GM12878 (cell line): ENCODE measurements around the gene PCSK5. TPM values are rescaled to one million over a fixed set of nuclear protein-coding genes. Genes with fewer than 3 reads are reported as not detected.

Experiments
- ATAC-seq: fragments of 200-7000 bp; cut with Tn5 transposase; 3 replicates; pipeline ENCODE4 v1.9.1; 2020; ENCODE audit warnings: mild to moderate bottlenecking, moderate library complexity
- BruUV-seq: library from RNA; stranded (reverse); fragments of 400-500 nt; replicated peaks from 2 replicates; lab custom pipeline; 2021; lab: Mats Ljungman, UMichigan
- CTCF ChIA-PET: fragments of 300-600 bp; sonication (Branson Sonifier 250); formaldehyde crosslinking; extraction: SDS; loops from one replicate; lab custom pipeline; 2021; ENCODE audit warnings: inconsistent platforms; lab: Yijun Ruan, JAX
- POLR2A ChIA-PET: fragments of 350-600 bp; formaldehyde crosslinking; extraction: SDS; loops from one replicate; lab custom pipeline; 2021; ENCODE audit warnings: inconsistent platforms; lab: Charles Lee
- RAD21 ChIA-PET: fragments of 300-600 bp; sonication (Branson Sonifier 250); formaldehyde crosslinking; loops from one replicate; lab custom pipeline; 2023; ENCODE audit warnings: antibody characterized with exemption; ENCODE audit not compliant: unreplicated experiment; lab: Charles Lee
- SMC1A ChIA-PET: fragments of 300-600 bp; sonication (Branson Sonifier 250); formaldehyde crosslinking; loops from one replicate; lab custom pipeline; 2023; ENCODE audit not compliant: unreplicated experiment, uncharacterized antibody; lab: Charles Lee
- DNase-seq: peaks from one replicate; pipeline ENCODE4 v3.0.0-alpha.2; 2011; ENCODE audit warnings: low read depth, low spot score
- FAIRE-seq: peaks from 3 replicates; lab custom pipeline; 2011; peaks lifted over from hg19 to GRCh38; lab: Jason Lieb, UNC
- H2AFZ ChIP-seq: 2 replicates; pipeline ENCODE4 v1.6.0; 2011; ENCODE audit warnings: low read depth, low read length, control low read depth; ENCODE audit not compliant: control insufficient read depth
- H3K27ac ChIP-seq: 2 replicates; pipeline ENCODE4 v1.5.1; 2011; ENCODE audit warnings: control low read depth; ENCODE audit not compliant: control insufficient read depth, insufficient read depth
- H3K27me3 ChIP-seq, 2 experiments: replicated peaks in 1 of 2; 2 replicates each; pipeline versions ENCODE4 v1.6.0 to v1.6.1; 2011; ENCODE audit warnings: low read length in 1 of 2; ENCODE audit not compliant: control insufficient read depth in 2 of 2, insufficient read depth in 2 of 2
- H3K36me3 ChIP-seq, 2 experiments: 2 replicates each; pipeline ENCODE4 v1.5.1; 2011; ENCODE audit warnings: low read length in 1 of 2; ENCODE audit not compliant: control insufficient read depth in 2 of 2, insufficient read depth in 2 of 2
- H3K4me1 ChIP-seq: 2 replicates; pipeline ENCODE4 v1.6.1; 2011; ENCODE audit warnings: mild to moderate bottlenecking, low read length, moderate library complexity, mixed read lengths; ENCODE audit not compliant: control insufficient read depth, insufficient read depth
- H3K4me2 ChIP-seq: 2 replicates; pipeline ENCODE4 v1.6.0; 2011; ENCODE audit warnings: control low read depth; ENCODE audit not compliant: control insufficient read depth, insufficient read depth
- H3K4me3 ChIP-seq: fragments of 200-600 bp; sonication (generic); 2 replicates; pipeline ENCODE4 v1.5.1; 2016
- H3K79me2 ChIP-seq: 2 replicates; pipeline ENCODE4 v1.6.0; 2011; ENCODE audit warnings: low read length; ENCODE audit not compliant: control insufficient read depth, insufficient read depth
- H3K9ac ChIP-seq: 2 replicates; pipeline ENCODE4 v1.8.0; 2011; ENCODE audit warnings: low read length, control low read depth, mixed read lengths; ENCODE audit not compliant: control insufficient read depth, insufficient read depth
- H3K9me3 ChIP-seq: replicated peaks from 3 replicates; pipeline ENCODE4 v1.5.1; 2011; ENCODE audit warnings: mild to moderate bottlenecking, low read length; ENCODE audit not compliant: control insufficient read depth, insufficient read depth
- H4K20me1 ChIP-seq: 2 replicates; pipeline ENCODE4 v1.6.0; 2011; ENCODE audit not compliant: control insufficient read depth, insufficient read depth
- CBX3 ChIP-seq: fragments of 200-600 bp; sonication (generic); IDR thresholded peaks from 2 replicates; pipeline ENCODE4 v1.6.1; 2016; ENCODE audit warnings: low read depth, borderline replicate concordance
- CEBPB ChIP-seq, 2 experiments: fragments of 150-350 bp in 1 of 2; IDR thresholded peaks; 2 replicates each; pipeline ENCODE4 v1.6.1; 2012 to 2014; ENCODE audit warnings: low read depth in 2 of 2, low read length in 2 of 2, borderline replicate concordance in 1 of 2, inconsistent platforms in 1 of 2
- EP300 ChIP-seq, 2 experiments: fragments of 150-350 bp in 1 of 2; IDR thresholded peaks; 2 replicates each; pipeline ENCODE4 v1.6.1; 2011 to 2012; ENCODE audit warnings: low read depth in 2 of 2, low read length in 2 of 2, borderline replicate concordance in 1 of 2, improper control_type of control experiment in 1 of 2, inconsistent platforms in 1 of 2; ENCODE audit not compliant: control insufficient read depth in 1 of 2
- JUNB ChIP-seq: IDR thresholded peaks from 2 replicates; pipeline ENCODE4 v1.6.1; 2016; ENCODE audit warnings: antibody characterized with exemption, mild to moderate bottlenecking
- MYB ChIP-seq: fragments of 150-350 bp; IDR thresholded peaks from 2 replicates; pipeline ENCODE4 v1.6.1; 2014; ENCODE audit warnings: mild to moderate bottlenecking, low read depth, low read length, borderline replicate concordance
- POLR2AphosphoS2 ChIP-seq: IDR thresholded peaks from 2 replicates; pipeline ENCODE4 v1.6.1; 2011; ENCODE audit warnings: low read depth, mild to moderate bottlenecking, low read length, improper control_type of control experiment, moderate library complexity
- RUNX3 ChIP-seq: IDR thresholded peaks from 2 replicates; pipeline ENCODE4 v1.6.1; 2012; ENCODE audit warnings: low read length, inconsistent platforms
- ZNF622 ChIP-seq: fragments of 450-650 bp; IDR thresholded peaks from 2 replicates; pipeline ENCODE4 v1.6.1; 2017; ENCODE audit warnings: mild to moderate bottlenecking, inconsistent platforms
- WGBS: methylation state at CpG from one replicate; pipeline ENCODE4 v1.1.6; 2016; ENCODE audit warnings: low lambda C conversion rate; ENCODE audit not compliant: insufficient replicate concordance, insufficient coverage; ENCODE audit errors: missing lambda C conversion rate; 5-methylcytosine and 5-hydroxymethylcytosine counted together
- in situ Hi-C: fragments of 300-500 bp; cut with MboI; formaldehyde crosslinking; loops from 9 replicates; pipeline ENCODE4 v1.14.3; 2018; ENCODE audit warnings: mixed read lengths
- intact Hi-C: fragments of 100-400 bp; cut with micrococcal nuclease; formaldehyde crosslinking; loops from one replicate; pipeline ENCODE4 v1.14.2; 2022; ENCODE audit not compliant: unreplicated experiment
- polyA plus RNA-seq, 11 experiments: library from polyadenylated mRNA; depleted of rRNA in 4 of 11; unstranded in 6 of 11; stranded (reverse) in 5 of 11; fragments of >200 nt; fragmentation: Nextera tagmentation in 4 of 11; fragmentation: Illumina TruSeq in 1 of 11; extraction: Ambion mirVana in 4 of 11; extraction: Trizol in 1 of 11; gene quantifications; 1 replicate in 1 of 11; 2 replicates in 10 of 11; pipeline versions ENCODE4 v1.2.1 to v1.2.3, GENCODE V29; 2011 to 2016; ENCODE audit warnings: inconsistent platforms in 2 of 11, missing spikeins in 2 of 11, low read depth in 1 of 11
- total RNA-seq, 4 experiments: library from RNA; depleted of rRNA in 3 of 4; stranded (reverse); fragments of >200 nt in 3 of 4; fragmentation: Illumina TruSeq in 1 of 4; extraction: Trizol in 1 of 4; gene quantifications; 2 replicates each; pipeline versions ENCODE4 v1.2.1 to v1.2.3, GENCODE V29; 2013 to 2021
- TF ChIP-seq, protein P1 (sequence below): fragments of 450-650 bp; IDR thresholded peaks from 2 replicates; pipeline ENCODE4 v1.6.1; 2016; ENCODE audit warnings: mild to moderate bottlenecking, moderate library complexity, borderline replicate concordance
- TF ChIP-seq, protein P2 (sequence below): IDR thresholded peaks from 2 replicates; pipeline ENCODE4 v1.6.1; 2011; ENCODE audit warnings: borderline replicate concordance, low read depth, mild to moderate bottlenecking, moderate library complexity, mixed read lengths, low read length; ENCODE audit not compliant: insufficient read depth; ENCODE audit errors: extremely low read length
- TF ChIP-seq, protein P3 (sequence below): fragments of 450-650 bp; IDR thresholded peaks from 2 replicates; pipeline ENCODE4 v1.6.1; 2016; ENCODE audit warnings: mild to moderate bottlenecking

Gene PCSK5
- total and polyA plus RNA-seq, 10 of the 15 experiments (the other 5 are each of a cell fraction or from before 2014, with no cell fraction given) = 0.01 to 0.13 (median 0.04) TPM; not detected in 3

DNA sequence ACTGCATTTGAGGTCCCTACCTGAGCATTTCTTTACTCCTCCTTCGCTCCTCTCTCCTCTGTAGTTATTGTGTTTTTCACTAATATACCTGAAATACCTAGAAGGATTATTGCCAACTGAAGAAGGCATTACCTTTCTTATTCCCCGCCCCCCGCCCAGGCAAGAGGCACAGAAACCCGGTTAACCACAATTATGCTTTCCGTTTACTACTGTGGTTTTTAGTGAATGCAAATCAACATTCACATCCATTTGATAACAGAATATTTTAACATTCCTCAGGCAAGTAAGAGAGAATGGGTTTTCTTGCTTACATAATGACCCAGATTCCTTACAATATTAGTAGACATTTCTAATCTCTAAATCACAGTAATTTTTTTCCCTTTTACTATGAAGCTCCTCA lies 136.9 kb downstream of the PCSK5 start:
- FAIRE-seq = no peak
- no peak for ATAC-seq

DNA sequence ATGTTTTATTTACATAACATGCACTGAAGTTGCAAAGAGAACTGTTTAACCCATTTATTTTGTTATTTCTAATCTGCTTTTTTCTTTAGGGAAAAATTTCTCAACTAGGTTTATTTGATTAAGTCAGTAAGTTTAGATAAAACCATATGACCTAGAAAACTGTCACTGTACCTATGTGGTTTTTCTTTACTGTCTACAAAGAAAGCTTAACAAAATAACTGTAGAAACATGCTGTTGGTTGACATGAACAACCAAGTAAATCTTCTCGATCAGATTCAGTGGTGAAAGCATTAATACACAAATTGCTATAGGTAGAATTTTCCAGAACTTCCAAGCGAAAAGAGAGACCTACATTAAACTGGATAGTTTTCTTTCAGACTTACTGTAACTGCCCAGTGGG lies 137.4 kb downstream of the PCSK5 start:
- H3K27me3 ChIP-seq = no peaks in the 10 kb centered on the region
- no peaks in the 10 kb centered on the region for H4K20me1 ChIP-seq
- no peaks in the 10 kb centered on the region for H3K79me2 ChIP-seq
- H3K4me3 ChIP-seq = no peak overlapping the region
- H3K4me2 ChIP-seq = no peak overlapping the region
- intact Hi-C loops (no loop called here), in situ Hi-C loops (no loop called here)
- RAD21 ChIA-PET = no interaction called here
- CTCF ChIA-PET = no interaction called here
- DNase-seq = no peak
- no peak overlapping the region for H3K27ac ChIP-seq
- no TSS peak for BruUV-seq
- no peak for ATAC-seq
- H3K9me3 ChIP-seq = no peaks in the 10 kb centered on the region
- H2AFZ ChIP-seq = no peak overlapping the region
- SMC1A ChIA-PET = no interaction called here
- H3K4me1 ChIP-seq = no peaks in the 10 kb centered on the region
- H3K36me3 ChIP-seq = no peaks in the 10 kb centered on the region
- WGBS = 26% methylated on average over 2 of the region's 2 CpGs
- no peak for FAIRE-seq
- H3K9ac ChIP-seq = no peak overlapping the region
- POLR2A ChIA-PET = no interaction called here
- TF ChIP-seq, protein P1, sequence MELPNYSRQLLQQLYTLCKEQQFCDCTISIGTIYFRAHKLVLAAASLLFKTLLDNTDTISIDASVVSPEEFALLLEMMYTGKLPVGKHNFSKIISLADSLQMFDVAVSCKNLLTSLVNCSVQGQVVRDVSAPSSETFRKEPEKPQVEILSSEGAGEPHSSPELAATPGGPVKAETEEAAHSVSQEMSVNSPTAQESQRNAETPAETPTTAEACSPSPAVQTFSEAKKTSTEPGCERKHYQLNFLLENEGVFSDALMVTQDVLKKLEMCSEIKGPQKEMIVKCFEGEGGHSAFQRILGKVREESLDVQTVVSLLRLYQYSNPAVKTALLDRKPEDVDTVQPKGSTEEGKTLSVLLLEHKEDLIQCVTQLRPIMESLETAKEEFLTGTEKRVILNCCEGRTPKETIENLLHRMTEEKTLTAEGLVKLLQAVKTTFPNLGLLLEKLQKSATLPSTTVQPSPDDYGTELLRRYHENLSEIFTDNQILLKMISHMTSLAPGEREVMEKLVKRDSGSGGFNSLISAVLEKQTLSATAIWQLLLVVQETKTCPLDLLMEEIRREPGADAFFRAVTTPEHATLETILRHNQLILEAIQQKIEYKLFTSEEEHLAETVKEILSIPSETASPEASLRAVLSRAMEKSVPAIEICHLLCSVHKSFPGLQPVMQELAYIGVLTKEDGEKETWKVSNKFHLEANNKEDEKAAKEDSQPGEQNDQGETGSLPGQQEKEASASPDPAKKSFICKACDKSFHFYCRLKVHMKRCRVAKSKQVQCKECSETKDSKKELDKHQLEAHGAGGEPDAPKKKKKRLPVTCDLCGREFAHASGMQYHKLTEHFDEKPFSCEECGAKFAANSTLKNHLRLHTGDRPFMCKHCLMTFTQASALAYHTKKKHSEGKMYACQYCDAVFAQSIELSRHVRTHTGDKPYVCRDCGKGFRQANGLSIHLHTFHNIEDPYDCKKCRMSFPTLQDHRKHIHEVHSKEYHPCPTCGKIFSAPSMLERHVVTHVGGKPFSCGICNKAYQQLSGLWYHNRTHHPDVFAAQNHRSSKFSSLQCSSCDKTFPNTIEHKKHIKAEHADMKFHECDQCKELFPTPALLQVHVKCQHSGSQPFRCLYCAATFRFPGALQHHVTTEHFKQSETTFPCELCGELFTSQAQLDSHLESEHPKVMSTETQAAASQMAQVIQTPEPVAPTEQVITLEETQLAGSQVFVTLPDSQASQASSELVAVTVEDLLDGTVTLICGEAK = no peak
- no peak for TF ChIP-seq EP300 (IDR thresholded peaks at IDR 0.05; ENCODE audit: borderline replicate concordance in 1 of 2, control insufficient read depth in 1 of 2, low read depth in 2 of 2, low read length in 2 of 2)
- no peak for TF ChIP-seq JUNB
- no peak for TF ChIP-seq CEBPB (IDR thresholded peaks at IDR 0.05; ENCODE audit: borderline replicate concordance in 1 of 2, low read depth in 2 of 2, low read length in 2 of 2)
- TF ChIP-seq RUNX3 = no peak
- no peak for TF ChIP-seq CBX3
- no peak for TF ChIP-seq MYB
- TF ChIP-seq ZNF622 = no peak
- TF ChIP-seq, protein P2, sequence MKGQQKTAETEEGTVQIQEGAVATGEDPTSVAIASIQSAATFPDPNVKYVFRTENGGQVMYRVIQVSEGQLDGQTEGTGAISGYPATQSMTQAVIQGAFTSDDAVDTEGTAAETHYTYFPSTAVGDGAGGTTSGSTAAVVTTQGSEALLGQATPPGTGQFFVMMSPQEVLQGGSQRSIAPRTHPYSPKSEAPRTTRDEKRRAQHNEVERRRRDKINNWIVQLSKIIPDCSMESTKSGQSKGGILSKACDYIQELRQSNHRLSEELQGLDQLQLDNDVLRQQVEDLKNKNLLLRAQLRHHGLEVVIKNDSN = no peak

More for the DNA sequence above, 136.9 kb downstream of the PCSK5 start:
- Histone ChIP-seq H2AFZ (no peak overlapping the region), H3K27ac (no peak overlapping the region), H3K9me3 (no peaks in the 10 kb centered on the region), H3K9ac (no peak overlapping the region), H3K4me1 (no peaks in the 10 kb centered on the region), H3K79me2 (no peaks in the 10 kb centered on the region), H3K4me2 (no peak overlapping the region), H3K27me3 (no peaks in the 10 kb centered on the region), H3K4me3 (no peak overlapping the region), H3K36me3 (no peaks in the 10 kb centered on the region), H4K20me1 (no peaks in the 10 kb centered on the region)
- ChIA-PET SMC1A (no interaction called here), CTCF (no interaction called here), POLR2A (no interaction called here), RAD21 (no interaction called here)
- peak; percentile 76 for TF ChIP-seq RUNX3
- no peak for TF ChIP-seq POLR2AphosphoS2
- TF ChIP-seq, protein P3, sequence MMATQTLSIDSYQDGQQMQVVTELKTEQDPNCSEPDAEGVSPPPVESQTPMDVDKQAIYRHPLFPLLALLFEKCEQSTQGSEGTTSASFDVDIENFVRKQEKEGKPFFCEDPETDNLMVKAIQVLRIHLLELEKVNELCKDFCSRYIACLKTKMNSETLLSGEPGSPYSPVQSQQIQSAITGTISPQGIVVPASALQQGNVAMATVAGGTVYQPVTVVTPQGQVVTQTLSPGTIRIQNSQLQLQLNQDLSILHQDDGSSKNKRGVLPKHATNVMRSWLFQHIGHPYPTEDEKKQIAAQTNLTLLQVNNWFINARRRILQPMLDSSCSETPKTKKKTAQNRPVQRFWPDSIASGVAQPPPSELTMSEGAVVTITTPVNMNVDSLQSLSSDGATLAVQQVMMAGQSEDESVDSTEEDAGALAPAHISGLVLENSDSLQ = no peak
- WGBS = 5% methylated on average over 5 of the region's 5 CpGs
- no TSS peak for BruUV-seq
- in situ Hi-C loops = no loop called here
- DNase-seq = no peak
- intact Hi-C loops = no loop called here
